Spinal cord (tissue), 10 donors: Measurements from ENCODE around the gene B9D1. TPM values are rescaled to one million over a fixed set of nuclear protein-coding genes. Genes with fewer than 3 reads are reported as not detected.

Experiments used
- DNase-seq, 6 donors: peaks; one replicate each; pipeline versions ENCODE4 v3.0.0 to v3.0.0-alpha.2; 2013 to 2015; ENCODE audit warnings: low spot score in 6 of 6, low read depth in 4 of 6
- H3K27ac ChIP-seq: one replicate; pipeline ENCODE4 v1.5.1; 2013; ENCODE audit warnings: low read depth, low read length, control low read depth
- H3K27me3 ChIP-seq: one replicate; pipeline ENCODE4 v1.6.1; 2013; ENCODE audit warnings: low read length; ENCODE audit not compliant: control insufficient read depth, insufficient read depth
- H3K36me3 ChIP-seq: one replicate; pipeline ENCODE4 v1.6.1; 2013; ENCODE audit warnings: low read length; ENCODE audit not compliant: control insufficient read depth, insufficient read depth
- H3K4me1 ChIP-seq: one replicate; pipeline ENCODE4 v1.6.1; 2013; ENCODE audit warnings: low read length; ENCODE audit not compliant: control insufficient read depth, insufficient read depth
- H3K4me3 ChIP-seq: one replicate; pipeline ENCODE4 v1.5.1; 2013; ENCODE audit warnings: low read depth, low read length, control low read depth
- H3K9me3 ChIP-seq: one replicate; pipeline ENCODE4 v1.6.1; 2013; ENCODE audit warnings: low read length; ENCODE audit not compliant: control insufficient read depth, insufficient read depth
- WGBS: methylation state at CpG from one replicate; pipeline ENCODE4 v1.1.5; 2013; ENCODE audit warnings: missing lambda C conversion rate; ENCODE audit not compliant: insufficient coverage; 5-methylcytosine and 5-hydroxymethylcytosine counted together
- polyA plus RNA-seq, 2 donors: library from polyadenylated mRNA; unstranded; fragments of 120-200 nt; gene quantifications; one replicate each; pipeline ENCODE4 v1.2.1, GENCODE V29; 2013; ENCODE audit not compliant: insufficient read length in 2 of 2
- total RNA-seq, 2 donors: library from RNA; depleted of rRNA in 1 of 2; stranded (reverse); fragments of 120-200 nt in 1 of 2; fragments of >200 nt in 1 of 2; gene quantifications; one replicate each; pipeline versions ENCODE4 v1.2.3 to v1.2.4, GENCODE V29; 2013 to 2014
- donor health status: healthy.

B9D1 gene
- total and polyA plus RNA-seq, 4 donors: 16.8 to 37.9 (median 31.7) TPM

- no peak for DNase-seq
- Histone ChIP-seq H3K27me3 (no peaks in the 10 kb centered on the region), H3K9me3 (no peaks in the 10 kb centered on the region), H3K36me3 (no peaks in the 10 kb centered on the region), H3K4me3 (no peak overlapping the region), H3K27ac (no peak overlapping the region), H3K4me1 (peaks cover 13% of the 10 kb centered on the region)
- WGBS: 71% methylated on average over 5 of the region's 5 CpGs
These were observed 42.6 kb upstream of the B9D1 start for GRCh38 chr17:19405114-19405513.

GRCh38 chr17:19404264-19404663 lies 41.7 kb upstream of the B9D1 start:
- no peak overlapping the region for H3K4me3 ChIP-seq
- no peaks in the 10 kb centered on the region for H3K27me3 ChIP-seq
- peaks cover 7% of the 10 kb centered on the region for H3K4me1 ChIP-seq
- H3K27ac ChIP-seq: no peak overlapping the region
- no CpG with 5 or more reads among the region's 1 CpG for WGBS
- no peaks in the 10 kb centered on the region for H3K36me3 ChIP-seq
- DNase-seq: no peak
- no peaks in the 10 kb centered on the region for H3K9me3 ChIP-seq

DNA sequence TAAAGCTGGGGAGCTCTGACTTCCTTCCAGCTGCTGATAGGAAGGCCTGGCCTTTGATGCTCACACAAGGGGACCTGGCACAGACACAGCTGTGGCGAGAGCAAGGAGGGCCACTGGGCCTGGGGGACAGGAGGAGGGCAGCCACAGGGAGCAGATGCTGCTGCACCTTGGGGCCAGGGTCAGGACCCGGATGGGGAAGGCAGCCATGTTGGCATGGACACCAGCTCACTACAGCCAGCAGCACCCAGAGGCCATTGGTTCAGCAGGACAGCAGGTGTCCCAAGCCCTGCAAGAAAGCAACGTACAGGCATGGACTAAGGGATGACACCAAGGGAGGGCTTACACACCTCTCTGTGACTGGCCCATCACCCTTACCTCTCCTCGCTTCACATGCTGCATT lies 40.5 kb upstream of the B9D1 start:
- Histone ChIP-seq H3K27me3 (no peaks in the 10 kb centered on the region), H3K27ac (no peak overlapping the region), H3K36me3 (no peaks in the 10 kb centered on the region), H3K9me3 (no peaks in the 10 kb centered on the region), H3K4me1 (peaks cover 12% of the 10 kb centered on the region), H3K4me3 (no peak overlapping the region)
- 92% methylated on average over 4 of the region's 4 CpGs for WGBS
- no peak for DNase-seq

DNA sequence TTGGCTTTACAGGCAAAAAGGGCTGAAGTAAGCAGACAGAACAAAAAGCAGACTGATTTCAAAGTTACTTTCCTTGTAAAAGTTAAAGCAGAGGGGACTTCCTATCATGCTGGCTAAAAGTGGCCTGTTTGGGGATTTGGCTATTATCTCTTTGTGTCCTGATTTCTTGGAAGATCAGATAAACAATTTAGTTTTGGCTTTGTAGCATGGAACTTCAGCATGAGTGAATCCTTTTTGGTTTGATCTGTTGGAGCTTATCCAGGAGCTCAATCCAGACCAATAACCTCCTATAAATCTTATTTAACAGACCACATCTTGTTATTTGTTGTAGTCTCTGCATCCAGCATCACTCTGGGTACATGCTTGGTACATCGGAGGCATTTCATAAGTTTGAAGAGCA lies 39.6 kb upstream of the B9D1 start:
- WGBS: 80% methylated on average over 1 of the region's 1 CpG
- Histone ChIP-seq H3K27ac (no peak overlapping the region), H3K27me3 (no peaks in the 10 kb centered on the region), H3K4me1 (peaks cover 18% of the 10 kb centered on the region), H3K36me3 (no peaks in the 10 kb centered on the region), H3K4me3 (no peak overlapping the region), H3K9me3 (no peaks in the 10 kb centered on the region)
- DNase-seq: no peak

GRCh38 chr17:19401321-19402010 lies 38.9 kb upstream of the B9D1 start:
- H3K4me1 ChIP-seq: peaks cover 18% of the 10 kb centered on the region
- H3K9me3 ChIP-seq: no peaks in the 10 kb centered on the region
- no peak overlapping the region for H3K4me3 ChIP-seq
- H3K36me3 ChIP-seq: no peaks in the 10 kb centered on the region
- DNase-seq: no peak
- no peaks in the 10 kb centered on the region for H3K27me3 ChIP-seq
- 85% methylated on average over 8 of the region's 8 CpGs for WGBS
- no peak overlapping the region for H3K27ac ChIP-seq

DNA sequence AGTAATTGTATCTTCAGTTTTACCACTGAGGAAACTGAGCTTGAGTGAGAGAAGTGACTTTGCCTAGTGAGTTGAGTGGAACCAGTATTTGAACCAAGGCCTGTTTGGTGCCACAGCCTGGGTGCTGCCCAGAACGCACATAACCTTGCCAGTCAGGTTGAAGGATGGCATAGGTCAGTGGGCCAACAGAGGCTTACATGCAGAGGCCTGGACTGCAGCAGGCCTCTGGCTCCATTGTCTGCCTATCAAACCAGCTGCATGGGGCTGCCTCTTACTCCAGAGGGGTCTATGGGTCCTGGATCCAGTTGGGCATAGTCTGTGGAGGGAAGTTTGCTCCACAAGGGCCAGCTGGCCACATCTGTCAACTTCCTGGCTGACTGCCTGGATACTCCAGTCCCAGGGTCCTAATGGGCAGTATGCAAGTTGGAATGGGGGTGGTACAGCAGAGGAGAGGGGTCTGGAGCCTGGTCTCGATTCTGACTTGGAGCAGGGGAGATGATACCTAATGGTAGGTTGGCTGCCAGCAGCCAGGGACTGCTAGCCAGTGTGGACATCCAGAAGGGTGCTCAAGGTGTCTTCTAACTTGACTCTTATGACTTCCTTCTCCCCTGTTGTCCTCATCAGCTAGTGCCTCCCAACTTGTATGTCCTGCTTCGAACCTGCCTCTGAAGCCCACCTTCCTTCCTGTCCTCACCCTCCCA lies 37.4 kb upstream of the B9D1 start:
- DNase-seq: no peak

GRCh38 chr17:19398301-19399181 lies 36.0 kb upstream of the B9D1 start:
- Histone ChIP-seq H3K36me3 (no peaks in the 10 kb centered on the region), H3K4me1 (peaks cover 18% of the 10 kb centered on the region), H3K4me3 (no peak overlapping the region), H3K27ac (no peak overlapping the region), H3K27me3 (no peaks in the 10 kb centered on the region), H3K9me3 (no peaks in the 10 kb centered on the region)
- 64% methylated on average over 1 of the region's 2 CpGs for WGBS
- no peak for DNase-seq

More for the DNA sequence above, 37.4 kb upstream of the B9D1 start:
- Histone ChIP-seq H3K9me3 (no peaks in the 10 kb centered on the region), H3K27me3 (no peaks in the 10 kb centered on the region), H3K27ac (no peak overlapping the region), H3K36me3 (no peaks in the 10 kb centered on the region), H3K4me3 (no peak overlapping the region), H3K4me1 (peaks cover 18% of the 10 kb centered on the region)
- WGBS: 92% methylated on average over 3 of the region's 3 CpGs

DNA sequence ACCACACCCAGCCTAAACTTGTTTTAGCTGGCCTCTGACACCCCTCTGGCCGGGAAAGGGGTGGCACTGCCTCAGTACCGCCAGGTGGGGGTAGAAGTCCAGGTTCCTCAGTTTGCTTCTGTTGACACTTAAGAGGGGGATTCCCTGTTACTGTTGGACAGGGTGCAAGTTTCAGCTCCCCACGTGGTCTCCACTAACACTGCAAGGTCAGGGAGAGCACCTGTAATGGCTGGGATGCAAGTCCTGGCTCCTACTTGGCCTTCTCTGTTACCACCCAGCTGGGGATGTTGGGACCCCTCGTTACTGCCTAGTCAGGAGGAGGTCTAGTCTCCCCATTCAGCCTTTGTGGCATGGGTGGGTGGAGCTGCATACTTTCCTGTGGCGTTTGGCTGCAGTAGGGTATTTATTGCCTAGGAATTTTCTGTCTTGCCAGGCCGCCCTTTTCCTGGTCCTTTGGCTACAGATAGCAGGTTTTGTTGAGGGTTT lies 35.1 kb upstream of the B9D1 start:
- Histone ChIP-seq H3K4me1 (peaks cover 14% of the 10 kb centered on the region), H3K27me3 (no peaks in the 10 kb centered on the region), H3K4me3 (no peak overlapping the region), H3K36me3 (no peaks in the 10 kb centered on the region), H3K27ac (no peak overlapping the region), H3K9me3 (no peaks in the 10 kb centered on the region)
- no peak for DNase-seq
- WGBS: 60% methylated on average over 4 of the region's 6 CpGs

GRCh38 chr17:19392303-19392702 lies 29.8 kb upstream of the B9D1 start:
- no peaks in the 10 kb centered on the region for H3K36me3 ChIP-seq
- DNase-seq: no peak
- 60% methylated on average over 4 of the region's 7 CpGs for WGBS
- H3K9me3 ChIP-seq: no peaks in the 10 kb centered on the region
- no peak overlapping the region for H3K27ac ChIP-seq
- H3K4me3 ChIP-seq: no peak overlapping the region
- H3K4me1 ChIP-seq: peaks cover 13% of the 10 kb centered on the region
- H3K27me3 ChIP-seq: no peaks in the 10 kb centered on the region
